Body of pancreas (tissue), 4 donors: Measurements from ENCODE around the gene SLC2A4RG. TPM values are rescaled to one million over a fixed set of nuclear protein-coding genes. Genes with fewer than 3 reads are reported as not detected.
"Not testable (repeated sequence)": the region's sequence is repeated elsewhere in the genome, so short reads cannot be mapped to it uniquely, and the experiment has no call there.

ENCODE experiments used
- ATAC-seq: fragments of 150-250 bp; one replicate; pipeline ENCODE4 v1.9.1; 2016
- DNase-seq, 4 donors: peaks; one replicate each; pipeline ENCODE4 v3.0.0-alpha.2; 2019
- H3K27ac ChIP-seq, 4 donors: fragments of 200-600 bp; sonication (generic); 1 replicate in 3 of 4; 2 replicates in 1 of 4; pipeline versions ENCODE4 v1.5.1 to v1.6.1; 2016 to 2019; ENCODE audit warnings: mild to moderate bottlenecking in 1 of 4, mixed read lengths in 1 of 4, moderate library complexity in 1 of 4
- H3K27me3 ChIP-seq, 2 donors: fragments of 200-600 bp; sonication (generic); one replicate each; pipeline ENCODE4 v1.6.0; 2016; ENCODE audit warnings: mild to moderate bottlenecking in 1 of 2
- H3K36me3 ChIP-seq, 2 donors: fragments of 200-600 bp; sonication (generic); replicated peaks in 1 of 2; 2 replicates each; pipeline ENCODE4 v1.5.1; 2016; ENCODE audit warnings: low read depth in 2 of 2; ENCODE audit not compliant: insufficient read depth in 1 of 2
- H3K4me1 ChIP-seq: fragments of 200-600 bp; sonication (generic); one replicate; pipeline ENCODE4 v1.6.0; 2016
- H3K4me3 ChIP-seq, 2 donors: fragments of 200-600 bp; sonication (generic); 1 replicate in 1 of 2; 2 replicates in 1 of 2; pipeline ENCODE4 v1.5.1; 2016 to 2019
- H3K9me3 ChIP-seq, 3 donors: fragments of 200-600 bp; sonication (generic); 1 replicate in 2 of 3; 2 replicates in 1 of 3; pipeline ENCODE4 v1.5.1; 2016
- POLR2A ChIP-seq, 3 donors: fragments of 450-650 bp; IDR thresholded peaks; one replicate each; pipeline ENCODE4 v1.6.1; 2016; ENCODE audit warnings: antibody characterized with exemption in 3 of 3, mild to moderate bottlenecking in 2 of 3
- WGBS, 2 donors: methylation state at CpG; one replicate each; pipeline ENCODE4 v1.1.5; 2017; 5-methylcytosine and 5-hydroxymethylcytosine counted together
- intact Hi-C: fragments of 100-400 bp; cut with DNase I; formaldehyde crosslinking; loops from one replicate; pipeline ENCODE4 v1.15.1; 2023
- total RNA-seq, 2 donors: library from RNA; depleted of rRNA; stranded (reverse); fragments of >200 nt; gene quantifications; one replicate each; pipeline ENCODE4 v1.1.0, GENCODE V29; 2016
- TF ChIP-seq, protein P1 (sequence below), 7 experiments: fragments of 450-650 bp in 4 of 7; fragments of 200-600 bp in 3 of 7; sonication (generic) in 3 of 7; IDR thresholded peaks; one replicate each; pipeline ENCODE4 v1.5.1; 2016 to 2019; ENCODE audit warnings: antibody characterized with exemption in 7 of 7

The SLC2A4RG gene
- total RNA-seq, 2 donors from 2014 or later, result 30.9 to 69.5 TPM

DNA sequence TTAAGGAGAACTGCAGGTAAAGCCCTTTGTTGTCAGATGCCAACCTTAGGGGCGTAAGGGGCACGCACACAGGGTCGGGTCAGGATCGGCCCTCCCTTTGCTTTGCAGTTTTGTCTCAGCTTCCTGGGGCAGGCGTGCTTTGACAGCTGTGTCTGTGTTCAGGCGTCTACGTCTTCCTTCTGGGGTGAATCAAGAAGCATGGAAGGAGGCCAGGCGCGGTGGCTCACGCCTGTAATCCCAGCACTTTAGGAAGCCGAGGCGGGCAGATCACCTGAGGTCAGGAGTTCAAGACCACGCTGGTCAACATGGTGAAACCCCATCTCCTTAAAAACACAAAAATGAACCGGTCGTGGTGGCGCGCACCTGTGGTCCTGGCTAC is 30.4 kb upstream of the SLC2A4RG start:
- DNase-seq, result no peak
- intact Hi-C loops, result no loop called here
- Histone ChIP-seq H3K36me3 (peaks cover 0 to 10% of the 10 kb centered on the region in 2 donors), H3K27me3 (no peaks in the 10 kb centered on the region), H3K4me3 (no peak overlapping the region), H3K9me3 (no peaks in the 10 kb centered on the region), H3K4me1 (peaks cover 24% of the 10 kb centered on the region), H3K27ac (no peak overlapping the region)
- 90 to 91% methylated on average over 13 to 15 of the region's 17 CpGs for WGBS, 2 donors
- TF ChIP-seq, protein P1, sequence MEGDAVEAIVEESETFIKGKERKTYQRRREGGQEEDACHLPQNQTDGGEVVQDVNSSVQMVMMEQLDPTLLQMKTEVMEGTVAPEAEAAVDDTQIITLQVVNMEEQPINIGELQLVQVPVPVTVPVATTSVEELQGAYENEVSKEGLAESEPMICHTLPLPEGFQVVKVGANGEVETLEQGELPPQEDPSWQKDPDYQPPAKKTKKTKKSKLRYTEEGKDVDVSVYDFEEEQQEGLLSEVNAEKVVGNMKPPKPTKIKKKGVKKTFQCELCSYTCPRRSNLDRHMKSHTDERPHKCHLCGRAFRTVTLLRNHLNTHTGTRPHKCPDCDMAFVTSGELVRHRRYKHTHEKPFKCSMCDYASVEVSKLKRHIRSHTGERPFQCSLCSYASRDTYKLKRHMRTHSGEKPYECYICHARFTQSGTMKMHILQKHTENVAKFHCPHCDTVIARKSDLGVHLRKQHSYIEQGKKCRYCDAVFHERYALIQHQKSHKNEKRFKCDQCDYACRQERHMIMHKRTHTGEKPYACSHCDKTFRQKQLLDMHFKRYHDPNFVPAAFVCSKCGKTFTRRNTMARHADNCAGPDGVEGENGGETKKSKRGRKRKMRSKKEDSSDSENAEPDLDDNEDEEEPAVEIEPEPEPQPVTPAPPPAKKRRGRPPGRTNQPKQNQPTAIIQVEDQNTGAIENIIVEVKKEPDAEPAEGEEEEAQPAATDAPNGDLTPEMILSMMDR (IDR thresholded peaks at IDR 0.05), result no peak
- TF ChIP-seq POLR2A (IDR thresholded peaks at IDR 0.05), result no peak
- ATAC-seq, result no peak

DNA sequence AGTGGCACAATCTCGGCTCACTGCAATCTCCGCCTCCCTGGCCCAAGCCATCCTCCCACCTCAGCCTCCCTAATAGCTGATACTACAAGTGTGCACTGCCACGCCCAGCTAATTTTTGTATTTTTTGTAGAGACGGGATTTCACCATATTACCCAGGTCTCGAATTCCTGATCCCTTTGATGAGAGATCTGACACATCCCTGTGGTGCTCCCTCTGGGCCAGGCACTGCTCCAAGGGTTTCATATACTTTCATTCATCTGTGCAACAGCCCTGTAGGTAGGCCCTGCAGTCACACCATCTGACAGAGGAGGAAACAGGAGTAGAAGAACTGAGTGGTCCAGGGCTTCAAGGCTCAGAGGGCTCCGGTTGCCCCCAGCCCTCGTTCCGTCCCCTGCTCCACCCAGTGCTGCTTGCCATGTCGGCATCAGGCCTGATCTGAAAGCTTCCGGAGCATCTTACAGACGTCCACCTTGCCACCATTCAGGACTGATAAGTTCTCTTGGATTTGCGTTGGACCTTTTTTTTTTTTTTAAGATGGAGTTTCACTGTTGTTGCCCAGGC is 28.4 kb upstream of the SLC2A4RG start:
- Histone ChIP-seq H3K4me3 (no peak overlapping the region), H3K36me3 (peaks cover 0 to 7% of the 10 kb centered on the region in 2 donors), H3K9me3 (no peaks in the 10 kb centered on the region), H3K27me3 (no peaks in the 10 kb centered on the region), H3K27ac (no peak overlapping the region), H3K4me1 (peaks cover 21% of the 10 kb centered on the region)
- 77 to 78% methylated on average over 12 of the region's 12 CpGs for WGBS, 2 donors
- no peak for TF ChIP-seq POLR2A (IDR thresholded peaks at IDR 0.05)
- TF ChIP-seq, protein P1 (IDR thresholded peaks at IDR 0.05), result no peak
- ATAC-seq (no peak), DNase-seq (no peak)
- intact Hi-C loops, result no loop called here

DNA sequence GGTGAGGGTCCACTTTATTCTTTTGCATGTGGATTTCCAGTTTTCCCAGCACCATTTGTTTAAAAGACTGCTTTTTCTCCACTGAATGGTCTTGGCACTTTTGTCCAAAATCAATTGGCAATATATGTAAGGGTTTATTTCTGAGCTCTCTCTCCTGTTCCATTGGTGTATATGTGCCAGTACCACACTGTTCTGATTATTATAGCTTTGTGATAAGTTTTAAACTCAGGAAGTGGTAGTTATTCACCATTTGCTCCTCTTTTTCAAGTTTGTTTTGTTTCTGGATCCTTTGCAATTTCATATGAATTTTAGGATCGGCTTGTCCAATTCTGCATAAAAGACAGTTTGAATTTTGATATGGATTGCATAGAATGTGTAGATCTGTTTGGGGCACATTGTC is 27.4 kb upstream of the SLC2A4RG start:
- TF ChIP-seq, protein P1 (IDR thresholded peaks at IDR 0.05), result no peak
- TF ChIP-seq POLR2A (IDR thresholded peaks at IDR 0.05), result no peak
- Histone ChIP-seq H3K4me1 (peaks cover 12% of the 10 kb centered on the region), H3K36me3 (peaks cover 0 to 7% of the 10 kb centered on the region in 2 donors), H3K27ac (no peak overlapping the region), H3K9me3 (no peaks in the 10 kb centered on the region), H3K4me3 (no peak overlapping the region), H3K27me3 (no peaks in the 10 kb centered on the region)
- ATAC-seq, result no peak
- DNase-seq, result no peak
- intact Hi-C loops, result no loop called here
- WGBS, 2 donors, result 95 to 100% methylated on average over 1 of the region's 1 CpG

DNA sequence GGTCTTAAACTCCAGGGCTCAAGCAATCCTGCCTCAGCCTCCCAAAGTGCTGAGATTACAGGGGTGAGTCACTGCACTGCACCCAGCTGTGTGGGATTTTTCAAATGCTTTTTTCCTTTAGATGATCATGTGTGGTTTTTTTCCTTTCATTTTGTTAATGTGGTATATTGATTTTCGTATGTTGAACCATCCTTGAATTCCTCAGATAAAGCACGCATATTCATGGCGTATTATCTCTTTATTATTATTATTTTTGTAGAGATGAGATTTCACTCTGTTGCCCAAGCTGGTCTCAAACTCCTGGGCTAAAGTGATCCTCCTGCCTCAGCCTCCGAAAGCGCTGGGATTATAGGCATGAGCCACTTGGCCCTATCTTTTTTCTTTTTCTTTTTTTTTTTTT is 24.7 kb upstream of the SLC2A4RG start:
- WGBS, 2 donors, result 98 to 100% methylated on average over 5 of the region's 5 CpGs
- no peak overlapping the region for H3K27ac ChIP-seq
- ATAC-seq (no peak), DNase-seq (no peak)
- intact Hi-C loops, result no loop called here
- no peaks in the 10 kb centered on the region for H3K27me3 ChIP-seq
- no peak overlapping the region for H3K4me3 ChIP-seq
- peaks cover 0 to 7% of the 10 kb centered on the region in 2 donors for H3K36me3 ChIP-seq
- peaks cover 0 to 4% (median 0%) of the 10 kb centered on the region in 3 donors for H3K9me3 ChIP-seq
- no peak for TF ChIP-seq POLR2A (IDR thresholded peaks at IDR 0.05)
- TF ChIP-seq, protein P1 (IDR thresholded peaks at IDR 0.05), result no peak
- no peaks in the 10 kb centered on the region for H3K4me1 ChIP-seq

DNA sequence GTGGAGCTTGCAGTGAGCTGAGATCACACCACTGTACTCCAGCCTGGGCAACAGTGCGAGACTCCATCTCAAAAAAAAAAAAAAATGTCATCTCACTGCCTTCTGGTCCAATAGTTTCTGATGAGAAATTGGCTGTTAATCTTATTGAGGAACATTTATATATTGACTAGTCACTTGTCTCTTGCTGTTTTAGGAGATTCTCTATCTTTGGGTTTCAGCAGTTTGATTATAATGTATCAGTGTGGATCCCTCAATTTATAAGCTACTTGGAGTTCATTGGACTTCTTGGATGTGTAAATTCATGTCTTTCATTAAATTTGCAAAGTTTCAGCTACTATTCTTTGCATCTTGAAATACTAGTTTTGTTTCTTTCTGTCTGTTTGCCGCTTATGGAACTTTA is 20.6 kb upstream of the SLC2A4RG start:
- Histone ChIP-seq H3K27me3 (no peaks in the 10 kb centered on the region), H3K36me3 (peaks cover 0 to 4% of the 10 kb centered on the region in 2 donors), H3K27ac (no peak overlapping the region), H3K4me3 (no peak overlapping the region), H3K4me1 (no peaks in the 10 kb centered on the region), H3K9me3 (peaks cover 0 to 4% (median 0%) of the 10 kb centered on the region in 3 donors)
- intact Hi-C loops, result no loop called here
- 93 to 100% methylated on average over 2 of the region's 2 CpGs for WGBS, 2 donors
- ATAC-seq, result no peak
- no peak for DNase-seq
- no peak for TF ChIP-seq POLR2A (IDR thresholded peaks at IDR 0.05)
- TF ChIP-seq, protein P1 (IDR thresholded peaks at IDR 0.05), result no peak

DNA sequence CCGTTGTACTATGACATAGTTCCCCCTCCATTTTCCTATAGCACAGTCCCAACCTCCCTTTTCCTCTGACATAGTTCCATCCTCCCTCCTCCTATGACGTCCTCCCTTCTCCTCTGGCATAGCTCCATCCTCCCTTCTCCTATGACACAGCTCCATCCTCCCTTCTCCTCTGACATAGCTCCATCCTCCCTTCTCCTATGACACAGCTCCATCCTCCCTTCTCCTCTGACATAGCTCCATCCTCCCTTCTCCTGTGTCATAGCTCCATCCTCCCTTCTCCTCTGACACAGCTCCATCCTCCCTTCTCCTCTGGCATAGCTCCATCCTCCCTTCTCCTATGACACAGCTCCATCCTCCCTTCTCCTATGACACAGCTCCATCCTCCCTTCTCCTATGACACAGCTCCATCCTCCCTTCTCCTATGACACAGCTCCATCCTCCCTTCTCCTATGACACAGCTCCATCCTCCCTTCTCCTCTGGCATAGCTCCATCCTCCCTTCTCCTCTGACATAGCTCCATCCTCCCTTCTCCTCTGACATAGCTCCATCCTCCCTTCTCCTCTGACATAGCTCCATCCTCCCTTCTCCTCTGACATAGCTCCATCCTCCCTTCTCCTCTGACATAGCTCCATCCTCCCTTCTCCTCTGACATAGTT is 16.5 kb upstream of the SLC2A4RG start:
- H3K27ac ChIP-seq, DNase-seq, H3K36me3 ChIP-seq, H3K27me3 ChIP-seq, intact Hi-C loops, H3K4me3 ChIP-seq, ATAC-seq, H3K4me1 ChIP-seq, H3K9me3 ChIP-seq: not testable (repeated sequence)
- 85 to 91% methylated on average over 2 of the region's 2 CpGs for WGBS, 2 donors

DNA sequence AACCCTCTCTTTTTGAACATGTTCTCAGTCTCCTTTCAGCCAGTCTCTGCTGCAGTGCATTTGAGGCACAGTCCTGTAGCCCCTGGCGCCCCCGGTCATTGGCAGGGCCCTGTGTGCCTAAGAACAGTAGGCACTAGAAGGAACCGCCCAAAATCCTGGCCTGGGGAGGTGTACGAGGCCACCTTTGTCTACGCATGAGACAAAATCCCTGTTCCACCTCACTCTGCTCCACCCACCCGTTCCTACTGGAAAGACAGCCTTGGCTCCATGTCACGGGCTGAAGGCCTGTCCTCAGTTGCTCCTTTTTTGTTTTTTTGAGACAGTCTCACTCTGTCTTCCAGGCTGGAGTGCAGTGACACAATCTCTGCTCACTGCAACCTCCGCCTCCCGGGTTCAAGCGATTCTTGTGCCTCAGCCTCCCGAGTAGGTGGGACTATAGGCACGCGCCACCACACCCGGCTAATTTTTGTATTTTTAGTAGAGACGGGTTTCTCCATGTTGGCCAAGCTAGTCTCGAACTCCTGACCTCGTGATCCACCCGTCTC is 9.3 kb upstream of the SLC2A4RG start:
- not testable (repeated sequence) for H3K27ac ChIP-seq, H3K4me3 ChIP-seq, ATAC-seq, DNase-seq, H3K36me3 ChIP-seq, H3K27me3 ChIP-seq, H3K9me3 ChIP-seq
- H3K4me1 ChIP-seq, result peaks cover 11% of the 10 kb centered on the region
- 89 to 95% methylated on average over 18 of the region's 18 CpGs for WGBS, 2 donors
- intact Hi-C loops, result loop anchor here (10.0 kb wide), 1 partner anchor 75 kb away; the partner anchor contains the start of genes RTEL1 and STMN3
